ENCODE measurements around the gene DLG2. TPM values are rescaled to one million over a fixed set of nuclear protein-coding genes. Genes with fewer than 3 reads are reported as not detected.

DLG2 gene
- total and polyA plus RNA-seq, 9 of the 15 experiments (the other 6 are each of a cell fraction or from before 2014, with no cell fraction given) = 0.52 to 1.6 (median 0.95) TPM

DNA sequence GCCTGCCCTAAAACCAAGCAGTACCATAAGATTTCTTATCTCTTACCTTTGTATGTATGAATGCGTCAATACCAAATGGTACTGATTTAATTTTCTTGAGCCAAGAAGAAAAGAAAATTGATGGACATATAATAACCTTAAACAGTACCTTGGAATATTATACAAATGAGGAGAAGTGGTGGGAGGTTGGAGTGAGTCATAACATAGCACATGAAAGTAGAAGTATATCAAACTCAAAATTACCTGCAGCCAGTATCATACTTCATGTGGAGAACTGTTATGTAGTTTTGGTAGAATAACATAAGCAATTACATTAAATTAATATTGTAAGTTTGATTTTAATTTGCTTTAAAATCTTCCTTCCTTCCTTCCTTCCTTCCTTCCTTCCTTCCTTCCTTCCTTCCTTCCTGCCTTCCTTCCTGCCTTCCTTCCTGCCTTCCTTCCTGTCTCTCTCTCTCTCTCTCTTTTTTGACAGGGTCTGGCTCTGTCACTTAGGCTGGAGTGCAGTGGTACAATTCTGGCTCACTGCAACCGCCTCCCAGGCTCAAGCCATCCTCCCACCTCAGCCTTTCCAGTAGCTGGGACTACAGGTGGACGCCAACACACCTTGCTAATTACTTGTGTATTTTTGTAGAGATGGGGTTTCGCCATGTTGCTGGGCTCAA lies 1880.1 kb downstream of the DLG2 start:
- Histone ChIP-seq H3K4me1 (replicated peaks in 1 of 2; ENCODE audit: control insufficient read depth in 2 of 2, insufficient read depth in 2 of 2, low read length in 2 of 2) (no peaks in the 10 kb centered on the region), H3K27me3 (ENCODE audit: control insufficient read depth in 2 of 2, insufficient read depth in 2 of 2, low read length in 2 of 2) (no peaks in the 10 kb centered on the region), H4K20me1 (replicated peaks; ENCODE audit: control insufficient read depth, insufficient read depth, low read length) (no peaks in the 10 kb centered on the region), H3K27ac (ENCODE audit: extremely low read depth, low read depth, low read length) (no peak overlapping the region), H3K36me3 (ENCODE audit: control insufficient read depth, insufficient read depth, low read length) (no peaks in the 10 kb centered on the region), H3K9me1 (ENCODE audit: control insufficient read depth, insufficient read depth, low read length) (no peaks in the 10 kb centered on the region), H3K4me2 (ENCODE audit: insufficient read depth, low read length) (no peak overlapping the region), H3K79me2 (ENCODE audit: control insufficient read depth, insufficient read depth, low read length) (no peaks in the 10 kb centered on the region), H3K9ac (ENCODE audit: insufficient read depth in 1 of 2, low read depth in 2 of 2, low read length in 2 of 2) (no peak overlapping the region), H3K9me3 (replicated peaks; ENCODE audit: control insufficient read depth, insufficient read depth, low read depth, low read length) (no peaks in the 10 kb centered on the region), H2AFZ (ENCODE audit: low read depth, low read length) (no peak overlapping the region), H3K4me3 (no peak overlapping the region)
- BruUV-seq (replicated peaks) = no TSS peak
- ChIA-PET POLR2A (no interaction called here), CTCF (ENCODE audit: low intra/inter-chr PET ratio) (no interaction called here)
- FAIRE-seq (no peak), ATAC-seq (no peak), DNase-seq (ENCODE audit: extremely low read depth in 1 of 4, low spot score in 3 of 4) (no peak)
- intact Hi-C loops (cut with micrococcal nuclease) (no loop called here), in situ Hi-C loops (cut with MboI) (no loop called here)
- 0% methylated on average over 4 of the region's 4 CpGs for WGBS (ENCODE audit: insufficient coverage, low coverage, missing lambda C conversion rate)
- no peak for TF ChIP-seq SIRT6 (IDR thresholded peaks at IDR 0.05; ENCODE audit: low read depth, low read length)
- TF ChIP-seq, protein P1, sequence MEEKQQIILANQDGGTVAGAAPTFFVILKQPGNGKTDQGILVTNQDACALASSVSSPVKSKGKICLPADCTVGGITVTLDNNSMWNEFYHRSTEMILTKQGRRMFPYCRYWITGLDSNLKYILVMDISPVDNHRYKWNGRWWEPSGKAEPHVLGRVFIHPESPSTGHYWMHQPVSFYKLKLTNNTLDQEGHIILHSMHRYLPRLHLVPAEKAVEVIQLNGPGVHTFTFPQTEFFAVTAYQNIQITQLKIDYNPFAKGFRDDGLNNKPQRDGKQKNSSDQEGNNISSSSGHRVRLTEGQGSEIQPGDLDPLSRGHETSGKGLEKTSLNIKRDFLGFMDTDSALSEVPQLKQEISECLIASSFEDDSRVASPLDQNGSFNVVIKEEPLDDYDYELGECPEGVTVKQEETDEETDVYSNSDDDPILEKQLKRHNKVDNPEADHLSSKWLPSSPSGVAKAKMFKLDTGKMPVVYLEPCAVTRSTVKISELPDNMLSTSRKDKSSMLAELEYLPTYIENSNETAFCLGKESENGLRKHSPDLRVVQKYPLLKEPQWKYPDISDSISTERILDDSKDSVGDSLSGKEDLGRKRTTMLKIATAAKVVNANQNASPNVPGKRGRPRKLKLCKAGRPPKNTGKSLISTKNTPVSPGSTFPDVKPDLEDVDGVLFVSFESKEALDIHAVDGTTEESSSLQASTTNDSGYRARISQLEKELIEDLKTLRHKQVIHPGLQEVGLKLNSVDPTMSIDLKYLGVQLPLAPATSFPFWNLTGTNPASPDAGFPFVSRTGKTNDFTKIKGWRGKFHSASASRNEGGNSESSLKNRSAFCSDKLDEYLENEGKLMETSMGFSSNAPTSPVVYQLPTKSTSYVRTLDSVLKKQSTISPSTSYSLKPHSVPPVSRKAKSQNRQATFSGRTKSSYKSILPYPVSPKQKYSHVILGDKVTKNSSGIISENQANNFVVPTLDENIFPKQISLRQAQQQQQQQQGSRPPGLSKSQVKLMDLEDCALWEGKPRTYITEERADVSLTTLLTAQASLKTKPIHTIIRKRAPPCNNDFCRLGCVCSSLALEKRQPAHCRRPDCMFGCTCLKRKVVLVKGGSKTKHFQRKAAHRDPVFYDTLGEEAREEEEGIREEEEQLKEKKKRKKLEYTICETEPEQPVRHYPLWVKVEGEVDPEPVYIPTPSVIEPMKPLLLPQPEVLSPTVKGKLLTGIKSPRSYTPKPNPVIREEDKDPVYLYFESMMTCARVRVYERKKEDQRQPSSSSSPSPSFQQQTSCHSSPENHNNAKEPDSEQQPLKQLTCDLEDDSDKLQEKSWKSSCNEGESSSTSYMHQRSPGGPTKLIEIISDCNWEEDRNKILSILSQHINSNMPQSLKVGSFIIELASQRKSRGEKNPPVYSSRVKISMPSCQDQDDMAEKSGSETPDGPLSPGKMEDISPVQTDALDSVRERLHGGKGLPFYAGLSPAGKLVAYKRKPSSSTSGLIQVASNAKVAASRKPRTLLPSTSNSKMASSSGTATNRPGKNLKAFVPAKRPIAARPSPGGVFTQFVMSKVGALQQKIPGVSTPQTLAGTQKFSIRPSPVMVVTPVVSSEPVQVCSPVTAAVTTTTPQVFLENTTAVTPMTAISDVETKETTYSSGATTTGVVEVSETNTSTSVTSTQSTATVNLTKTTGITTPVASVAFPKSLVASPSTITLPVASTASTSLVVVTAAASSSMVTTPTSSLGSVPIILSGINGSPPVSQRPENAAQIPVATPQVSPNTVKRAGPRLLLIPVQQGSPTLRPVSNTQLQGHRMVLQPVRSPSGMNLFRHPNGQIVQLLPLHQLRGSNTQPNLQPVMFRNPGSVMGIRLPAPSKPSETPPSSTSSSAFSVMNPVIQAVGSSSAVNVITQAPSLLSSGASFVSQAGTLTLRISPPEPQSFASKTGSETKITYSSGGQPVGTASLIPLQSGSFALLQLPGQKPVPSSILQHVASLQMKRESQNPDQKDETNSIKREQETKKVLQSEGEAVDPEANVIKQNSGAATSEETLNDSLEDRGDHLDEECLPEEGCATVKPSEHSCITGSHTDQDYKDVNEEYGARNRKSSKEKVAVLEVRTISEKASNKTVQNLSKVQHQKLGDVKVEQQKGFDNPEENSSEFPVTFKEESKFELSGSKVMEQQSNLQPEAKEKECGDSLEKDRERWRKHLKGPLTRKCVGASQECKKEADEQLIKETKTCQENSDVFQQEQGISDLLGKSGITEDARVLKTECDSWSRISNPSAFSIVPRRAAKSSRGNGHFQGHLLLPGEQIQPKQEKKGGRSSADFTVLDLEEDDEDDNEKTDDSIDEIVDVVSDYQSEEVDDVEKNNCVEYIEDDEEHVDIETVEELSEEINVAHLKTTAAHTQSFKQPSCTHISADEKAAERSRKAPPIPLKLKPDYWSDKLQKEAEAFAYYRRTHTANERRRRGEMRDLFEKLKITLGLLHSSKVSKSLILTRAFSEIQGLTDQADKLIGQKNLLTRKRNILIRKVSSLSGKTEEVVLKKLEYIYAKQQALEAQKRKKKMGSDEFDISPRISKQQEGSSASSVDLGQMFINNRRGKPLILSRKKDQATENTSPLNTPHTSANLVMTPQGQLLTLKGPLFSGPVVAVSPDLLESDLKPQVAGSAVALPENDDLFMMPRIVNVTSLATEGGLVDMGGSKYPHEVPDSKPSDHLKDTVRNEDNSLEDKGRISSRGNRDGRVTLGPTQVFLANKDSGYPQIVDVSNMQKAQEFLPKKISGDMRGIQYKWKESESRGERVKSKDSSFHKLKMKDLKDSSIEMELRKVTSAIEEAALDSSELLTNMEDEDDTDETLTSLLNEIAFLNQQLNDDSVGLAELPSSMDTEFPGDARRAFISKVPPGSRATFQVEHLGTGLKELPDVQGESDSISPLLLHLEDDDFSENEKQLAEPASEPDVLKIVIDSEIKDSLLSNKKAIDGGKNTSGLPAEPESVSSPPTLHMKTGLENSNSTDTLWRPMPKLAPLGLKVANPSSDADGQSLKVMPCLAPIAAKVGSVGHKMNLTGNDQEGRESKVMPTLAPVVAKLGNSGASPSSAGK (IDR thresholded peaks at IDR 0.05) = no peak
- TF ChIP-seq RFX7 (CRISPR knock-in tag; IDR thresholded peaks at IDR 0.05) = no peak
- no peak for TF ChIP-seq KLF13 (tag; IDR thresholded peaks at IDR 0.05; ENCODE audit: borderline replicate concordance, low read depth)

Data from K562 (cell line).